GM19099 (cell line): ENCODE measurements around the gene MICAL2.

Experiments used
- POLR2A ChIP-seq: IDR thresholded peaks from 3 replicates; pipeline ENCODE4 v1.6.1; 2011; ENCODE audit warnings: low read depth; ENCODE audit not compliant: insufficient read length; ENCODE audit errors: extremely low read depth

MICAL2 gene

DNA sequence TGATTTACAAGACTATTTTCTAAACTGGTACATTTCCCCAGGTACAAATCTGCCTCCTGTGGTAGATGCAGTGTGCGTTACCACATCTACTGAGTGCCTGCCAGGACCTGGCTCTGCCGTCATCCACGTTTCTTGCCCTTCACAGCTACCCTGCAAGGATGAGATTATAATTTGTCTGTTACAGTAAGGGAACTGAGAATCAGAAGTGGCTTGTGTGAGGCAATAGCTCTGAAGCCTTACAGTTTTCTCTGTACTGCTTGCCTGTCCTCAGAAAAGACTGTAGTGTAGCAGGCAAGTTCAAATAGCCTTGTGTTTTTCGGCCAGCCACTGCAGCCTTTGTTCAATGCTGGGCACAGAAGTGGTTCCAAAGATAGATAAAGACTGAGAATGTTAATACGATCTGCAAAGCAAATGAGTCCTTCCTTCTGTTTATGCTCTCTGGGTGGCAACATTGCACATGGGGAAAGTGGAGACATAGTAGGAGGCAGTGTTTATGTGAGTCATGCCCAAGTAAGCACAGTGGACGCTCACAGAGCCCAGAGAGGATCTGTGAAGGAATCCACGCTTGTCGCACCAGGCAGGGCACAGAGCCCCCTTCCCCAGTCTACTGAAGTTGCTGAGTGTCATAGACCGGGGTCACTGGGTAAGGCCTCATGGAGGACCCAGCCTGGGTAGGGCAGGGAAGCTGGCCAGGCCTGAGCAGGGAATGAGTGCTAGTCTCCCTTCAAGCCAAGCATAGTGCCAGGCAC is 49.1 kb downstream of the MICAL2 start:
- TF ChIP-seq POLR2A, result no peak

DNA sequence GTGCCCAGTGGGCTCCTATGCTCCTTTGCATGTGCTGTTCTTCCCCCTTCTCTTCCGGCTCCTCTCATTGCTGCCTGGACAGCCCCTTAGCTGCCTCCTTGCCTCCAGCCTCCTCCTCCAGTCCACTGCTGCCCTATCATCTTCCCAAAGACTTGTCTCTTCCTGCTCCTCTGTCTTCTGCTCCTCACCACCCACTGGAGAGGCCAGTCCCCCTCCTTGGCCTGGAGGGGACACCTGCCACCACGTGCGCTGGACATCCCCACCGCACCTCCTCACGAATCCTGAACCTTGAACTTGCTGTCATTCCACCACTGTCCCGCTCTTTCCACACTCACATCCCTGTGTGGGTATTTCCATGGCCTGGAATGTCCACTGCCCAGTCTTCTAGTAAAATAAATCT is 49.8 kb downstream of the MICAL2 start:
- no peak for TF ChIP-seq POLR2A

DNA sequence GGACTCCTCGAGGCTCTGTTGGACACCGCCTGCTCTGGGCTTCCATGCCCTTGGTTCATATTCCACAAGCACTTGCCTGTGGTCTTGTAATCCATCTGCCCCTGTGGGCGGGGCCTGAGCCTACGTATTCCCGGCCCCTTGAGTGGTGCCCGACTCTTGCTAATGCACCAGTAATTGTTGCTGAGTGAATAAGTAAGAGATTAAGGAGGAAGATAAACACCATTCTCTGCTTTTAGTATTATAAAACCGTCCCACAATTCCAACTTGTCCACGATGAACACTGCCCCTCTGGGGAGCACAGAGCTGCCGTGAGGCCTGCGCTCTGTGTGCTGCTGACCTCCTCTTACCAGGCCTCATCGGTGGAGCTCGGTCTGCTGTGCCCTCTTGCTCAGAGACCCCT is 50.3 kb downstream of the MICAL2 start:
- TF ChIP-seq POLR2A, result no peak

DNA sequence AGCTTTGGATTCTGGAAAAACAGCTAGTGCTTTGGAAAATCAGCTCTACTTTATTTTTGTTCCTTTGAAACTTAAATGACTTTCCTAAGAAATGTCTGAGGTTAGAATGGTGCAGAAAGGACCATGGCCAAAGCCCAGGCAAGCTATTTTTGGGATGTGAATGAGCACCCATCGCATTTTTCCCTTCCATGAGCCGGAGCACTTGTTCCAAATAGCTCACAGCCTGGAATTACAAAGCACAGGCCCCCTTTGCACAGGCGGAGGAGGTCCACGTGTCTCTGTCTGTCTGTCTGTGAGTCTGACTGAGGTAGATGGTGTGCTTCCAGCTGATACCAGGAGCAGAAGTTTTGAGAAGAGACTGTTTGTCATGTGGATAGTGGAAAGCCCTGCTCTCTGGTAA is 50.7 kb downstream of the MICAL2 start:
- no peak for TF ChIP-seq POLR2A

DNA sequence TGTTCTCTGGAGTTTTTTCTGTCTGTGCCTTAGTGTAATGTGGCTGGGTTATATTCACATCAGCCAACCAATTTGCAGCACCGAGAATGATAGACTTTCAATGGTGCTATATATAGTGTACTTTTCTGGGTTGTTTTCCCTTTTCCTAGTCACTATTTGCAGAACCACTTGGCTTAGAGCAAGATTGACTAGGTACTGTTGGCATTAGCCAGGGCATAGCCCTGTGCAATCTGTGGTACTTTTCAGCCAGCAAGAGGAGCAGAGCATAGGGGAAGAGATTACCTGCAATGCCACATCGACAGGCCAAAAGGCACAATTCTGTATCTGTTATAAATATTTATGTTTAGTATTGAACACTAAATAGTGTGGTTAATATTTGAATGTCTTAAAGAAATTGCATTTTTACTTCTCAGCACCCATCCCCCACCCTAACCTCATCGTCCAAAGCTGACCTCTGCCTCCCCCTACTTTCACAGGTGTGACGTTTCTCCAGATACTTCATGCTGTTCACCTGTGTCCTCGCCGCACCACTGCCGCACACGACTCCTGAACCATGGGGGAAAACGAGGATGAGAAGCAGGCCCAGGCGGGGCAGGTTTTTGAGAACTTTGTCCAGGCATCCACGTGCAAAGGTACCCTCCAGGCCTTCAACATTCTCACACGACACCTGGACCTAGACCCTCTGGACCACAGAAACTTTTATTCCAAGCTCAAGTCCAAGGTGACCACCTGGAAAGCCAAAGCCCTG is 51.4 kb downstream of the MICAL2 start:
- TF ChIP-seq POLR2A, result no peak

DNA sequence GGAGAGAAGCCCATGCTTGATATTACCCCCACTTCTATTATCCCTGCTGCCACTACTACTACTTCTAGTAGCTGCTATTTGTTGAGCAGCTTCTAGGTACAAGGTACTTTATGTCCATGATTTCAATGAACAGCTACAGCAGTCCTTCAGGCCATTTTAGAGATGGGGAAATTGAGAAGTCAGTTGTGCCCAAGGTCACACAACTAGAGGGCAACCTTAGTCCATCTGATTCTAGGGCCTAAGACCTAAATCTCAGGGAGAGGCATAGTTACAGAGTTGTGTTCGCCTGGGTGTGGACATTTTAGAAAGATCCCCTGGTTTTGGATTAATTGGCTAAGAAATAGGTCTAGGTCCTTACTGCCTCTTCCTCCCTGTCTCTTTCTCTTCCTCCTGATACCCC is 52.3 kb downstream of the MICAL2 start:
- no peak for TF ChIP-seq POLR2A

DNA sequence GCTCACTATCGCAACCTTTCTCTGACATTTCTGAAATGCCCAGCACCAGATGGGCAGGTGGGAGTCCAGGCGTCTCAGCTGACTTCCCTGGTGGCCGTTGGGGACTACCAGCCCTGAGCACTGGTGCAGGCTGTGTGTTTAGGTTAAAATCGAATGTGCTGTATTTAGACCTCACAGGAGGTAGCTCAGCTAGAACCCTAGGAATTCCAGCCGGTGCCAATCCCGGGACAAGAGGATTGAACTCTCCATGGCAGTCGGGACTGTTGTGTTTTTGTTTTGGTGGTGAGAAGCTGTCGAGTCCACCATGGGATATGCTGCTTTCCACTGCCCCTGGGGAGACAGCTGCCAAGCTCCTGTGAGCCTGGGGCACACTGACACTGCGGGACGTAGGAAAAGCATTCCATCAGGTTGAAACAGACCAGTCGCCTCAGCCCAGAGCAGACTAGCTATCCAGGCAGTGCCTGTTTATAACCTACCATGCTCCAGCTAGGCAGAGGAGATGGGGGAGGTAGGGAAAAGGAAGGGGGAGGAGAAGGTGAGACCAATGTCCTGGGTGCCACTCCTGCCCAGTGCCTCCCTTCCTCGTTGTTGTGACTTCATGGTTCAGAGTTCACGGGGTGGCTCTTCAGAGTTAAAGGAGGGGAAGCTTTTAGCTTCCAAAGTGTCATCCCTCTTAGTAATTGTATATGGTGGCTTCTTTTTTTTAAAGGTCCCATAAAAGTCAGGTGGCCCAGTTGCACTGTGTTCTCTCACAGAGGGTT is 53.0 kb downstream of the MICAL2 start:
- TF ChIP-seq POLR2A, result no peak

DNA sequence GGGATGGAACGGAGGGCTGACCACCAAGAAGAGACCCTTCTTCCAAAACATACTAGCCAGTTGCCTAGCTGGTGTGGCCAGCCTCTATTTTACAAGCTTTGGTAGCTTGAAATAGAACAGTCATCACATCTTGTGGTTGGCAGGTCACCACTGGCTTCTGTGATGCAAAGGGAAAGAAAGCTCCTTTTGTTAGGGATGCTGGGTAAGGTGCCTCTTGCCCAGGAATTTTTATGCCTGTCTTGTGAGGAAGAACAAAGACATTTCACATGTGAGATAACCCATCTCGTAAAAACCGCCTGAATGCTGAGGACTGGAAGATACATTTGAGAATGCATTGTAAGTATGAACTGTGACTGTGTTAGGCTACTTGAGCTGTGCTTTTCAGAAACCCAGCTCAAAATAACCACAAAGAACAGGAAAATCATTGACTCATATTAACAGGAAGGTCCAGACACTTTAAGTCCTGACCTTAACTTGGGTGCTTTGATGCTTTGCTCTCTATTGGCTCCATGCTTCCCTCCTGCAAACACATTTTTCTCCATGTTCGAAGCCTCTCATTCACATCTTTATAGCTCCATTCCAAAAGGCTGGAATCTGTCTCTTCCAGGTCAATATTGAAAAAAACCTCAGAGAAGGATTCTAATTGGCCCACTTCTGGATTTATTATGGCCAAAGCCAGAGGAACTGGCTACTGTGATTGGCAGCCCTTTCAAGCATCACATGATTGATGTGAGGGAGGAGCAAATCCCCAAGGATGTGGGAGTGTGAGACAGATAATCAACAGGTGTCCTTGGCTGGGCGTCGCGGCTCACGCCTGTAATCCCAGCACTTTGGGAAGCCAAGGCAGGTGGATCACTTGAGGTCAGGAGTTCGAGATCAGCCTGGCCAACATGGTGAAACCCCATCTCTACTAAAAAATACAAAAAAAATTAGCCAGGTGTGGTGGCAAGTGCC is 53.9 kb downstream of the MICAL2 start:
- TF ChIP-seq POLR2A, result no peak

DNA sequence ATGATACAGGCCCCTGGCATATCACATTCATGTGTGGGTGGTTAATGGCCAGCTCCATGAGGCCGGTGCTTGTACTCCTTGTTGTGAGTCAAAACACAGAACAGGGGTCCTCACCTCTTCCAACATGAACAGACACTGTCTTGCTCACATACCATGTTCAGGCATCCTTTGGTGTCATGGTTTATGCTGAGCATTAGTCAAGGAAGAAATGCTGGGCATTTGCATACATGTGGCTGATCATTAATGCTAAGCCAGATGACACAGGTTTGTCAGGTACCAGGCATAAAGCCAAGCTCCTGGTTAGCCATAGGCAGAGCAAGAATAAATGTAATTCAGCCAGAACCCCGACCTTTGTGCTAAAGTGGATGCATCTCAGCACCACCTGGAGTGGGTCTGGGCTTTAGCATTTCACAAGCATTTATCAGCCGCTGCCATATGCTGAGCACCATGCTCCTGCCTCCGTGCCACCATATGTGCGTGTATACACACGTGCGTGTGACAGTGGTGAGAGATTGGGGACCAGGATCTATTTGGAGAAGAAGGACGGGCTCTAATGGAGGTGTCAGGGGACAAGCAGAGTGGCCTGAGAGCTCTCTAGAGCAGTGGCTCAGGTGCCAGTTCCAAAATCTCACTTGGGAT is 55.0 kb downstream of the MICAL2 start:
- TF ChIP-seq POLR2A, result no peak

DNA sequence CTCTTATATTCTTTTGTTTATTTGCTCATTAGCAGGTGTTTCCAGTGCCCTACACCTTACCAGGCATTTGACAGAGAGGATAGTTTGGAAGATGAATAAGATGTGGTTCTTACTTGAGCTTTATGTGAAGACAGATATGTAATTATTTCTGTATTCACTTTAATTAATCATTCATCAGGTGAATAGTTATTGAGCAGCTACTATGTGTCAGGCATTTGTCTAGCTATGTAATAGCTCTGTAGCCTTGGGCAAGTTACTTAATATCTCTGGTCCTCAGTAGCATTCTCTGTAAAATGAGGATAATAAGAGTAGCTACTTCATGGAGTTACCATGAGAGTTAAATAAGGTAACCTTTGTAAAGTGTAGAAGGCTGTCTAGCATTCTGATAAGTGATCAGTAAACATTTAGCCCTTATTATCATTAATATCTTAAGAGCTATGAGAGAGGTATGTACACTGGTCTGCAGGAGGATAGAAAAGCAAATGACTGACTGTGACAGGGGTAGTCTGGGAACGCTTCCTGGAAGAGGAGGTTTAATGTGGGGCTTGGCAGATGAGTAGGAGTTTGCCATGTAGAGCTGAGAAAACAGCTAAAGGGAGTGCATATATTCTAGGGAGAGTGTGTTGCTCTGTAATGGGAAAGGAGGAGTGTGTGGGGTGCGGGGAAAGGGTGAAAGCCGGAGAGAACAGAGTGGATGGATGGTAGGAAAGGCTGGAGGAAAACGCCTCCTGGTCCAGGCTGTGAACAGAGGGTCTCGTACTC is 56.1 kb downstream of the MICAL2 start:
- no peak for TF ChIP-seq POLR2A

DNA sequence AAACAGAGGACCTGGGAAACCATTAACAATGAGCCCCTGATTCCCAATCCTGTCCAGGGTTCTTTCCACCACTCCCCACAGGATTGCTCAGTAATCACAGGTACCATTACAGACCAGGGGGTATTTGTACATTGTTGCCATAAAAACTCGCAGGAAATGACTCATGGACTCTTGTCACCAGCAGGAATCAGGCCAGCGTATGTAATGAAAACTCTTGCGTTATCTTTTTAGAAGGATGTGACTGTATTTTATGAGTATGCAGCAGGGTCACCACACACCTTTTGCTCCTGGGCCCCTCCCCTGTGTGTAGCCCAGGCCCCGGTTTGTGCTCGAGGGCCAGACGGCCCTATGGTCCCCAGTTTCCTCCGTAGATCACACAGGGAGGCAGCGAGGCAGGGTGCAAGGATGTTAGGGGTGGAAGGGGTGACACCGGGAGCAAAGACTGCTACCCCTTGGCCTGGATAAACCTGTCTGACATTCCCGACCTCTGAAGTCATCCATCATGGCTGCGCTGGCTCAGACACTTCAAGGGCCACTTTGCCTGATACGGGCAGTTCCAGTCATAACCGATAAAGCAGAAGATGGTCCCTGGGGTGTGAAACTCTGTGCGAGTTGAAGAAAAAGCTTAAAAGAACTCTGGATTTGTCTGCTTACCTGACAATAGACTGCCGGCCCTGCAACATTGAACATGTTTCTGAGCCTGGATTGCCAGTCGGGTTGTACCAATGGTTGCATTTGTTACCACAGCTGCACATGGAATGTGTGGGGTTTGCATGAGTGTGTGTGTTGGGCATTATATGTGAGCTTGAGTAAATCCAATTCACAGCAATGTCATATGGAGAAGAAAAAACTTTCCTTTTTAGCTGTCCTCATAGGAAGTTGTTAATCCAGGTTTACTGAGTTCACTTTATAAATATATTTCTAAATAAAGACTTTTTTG is 56.9 kb downstream of the MICAL2 start:
- TF ChIP-seq POLR2A, result no peak

DNA sequence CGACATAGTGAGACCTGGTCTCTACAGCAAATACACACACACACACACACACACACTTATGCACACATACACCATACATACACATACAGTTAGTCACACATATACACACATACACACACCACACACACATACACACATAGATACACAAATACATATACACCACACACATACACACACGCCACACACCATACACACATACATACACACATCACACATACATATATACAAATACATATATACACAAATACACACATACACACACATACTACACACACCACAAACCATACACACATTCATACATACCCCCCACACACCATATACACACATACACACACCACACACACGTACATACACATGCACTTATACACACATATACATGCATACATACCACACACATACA is 57.7 kb downstream of the MICAL2 start:
- no peak for TF ChIP-seq POLR2A
